GM12874 (cell line): ENCODE results near the gene C4orf50.

ENCODE experiments used
- CTCF ChIP-seq: IDR thresholded peaks from 2 replicates; pipeline ENCODE4 v1.5.1; 2011; ENCODE audit warnings: low read depth, mild to moderate bottlenecking, control low read depth, low read length, moderate library complexity; ENCODE audit not compliant: insufficient read depth

Gene C4orf50

DNA sequence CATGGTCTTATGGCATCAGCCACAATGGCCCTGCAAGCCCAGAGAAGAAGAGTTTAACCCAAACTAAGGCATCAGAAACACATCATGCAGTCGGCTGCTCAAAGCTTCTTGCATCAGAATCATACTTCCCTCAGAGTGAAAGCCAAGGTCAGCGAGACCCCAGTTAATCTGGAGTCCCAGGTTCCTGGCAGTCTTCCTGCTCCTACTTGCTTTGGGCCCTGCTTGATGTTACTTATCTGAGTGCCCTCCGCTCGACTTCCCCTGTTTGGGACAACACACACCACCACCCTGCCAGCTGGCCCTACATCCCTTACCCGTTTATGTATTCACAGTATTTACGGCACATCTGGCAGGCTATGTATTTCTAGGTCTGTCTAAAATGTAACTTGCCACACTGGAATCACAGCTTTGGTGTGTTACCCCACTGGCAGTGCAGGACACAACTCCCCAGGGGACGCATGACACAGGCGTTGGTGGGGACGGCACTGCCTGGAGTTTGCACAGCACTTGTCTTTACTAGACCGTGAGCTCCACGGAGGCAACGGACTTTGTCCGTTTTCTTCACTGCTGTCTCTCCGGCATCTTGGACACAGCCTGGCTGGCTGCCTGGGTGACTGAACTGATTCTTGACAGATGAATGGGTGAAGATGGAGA, 148.1 kb downstream of the C4orf50 start:
- TF ChIP-seq CTCF = no peak

GRCh38 chr4:5867866-5868265, 150.4 kb downstream of the C4orf50 start:
- TF ChIP-seq CTCF = no peak

DNA sequence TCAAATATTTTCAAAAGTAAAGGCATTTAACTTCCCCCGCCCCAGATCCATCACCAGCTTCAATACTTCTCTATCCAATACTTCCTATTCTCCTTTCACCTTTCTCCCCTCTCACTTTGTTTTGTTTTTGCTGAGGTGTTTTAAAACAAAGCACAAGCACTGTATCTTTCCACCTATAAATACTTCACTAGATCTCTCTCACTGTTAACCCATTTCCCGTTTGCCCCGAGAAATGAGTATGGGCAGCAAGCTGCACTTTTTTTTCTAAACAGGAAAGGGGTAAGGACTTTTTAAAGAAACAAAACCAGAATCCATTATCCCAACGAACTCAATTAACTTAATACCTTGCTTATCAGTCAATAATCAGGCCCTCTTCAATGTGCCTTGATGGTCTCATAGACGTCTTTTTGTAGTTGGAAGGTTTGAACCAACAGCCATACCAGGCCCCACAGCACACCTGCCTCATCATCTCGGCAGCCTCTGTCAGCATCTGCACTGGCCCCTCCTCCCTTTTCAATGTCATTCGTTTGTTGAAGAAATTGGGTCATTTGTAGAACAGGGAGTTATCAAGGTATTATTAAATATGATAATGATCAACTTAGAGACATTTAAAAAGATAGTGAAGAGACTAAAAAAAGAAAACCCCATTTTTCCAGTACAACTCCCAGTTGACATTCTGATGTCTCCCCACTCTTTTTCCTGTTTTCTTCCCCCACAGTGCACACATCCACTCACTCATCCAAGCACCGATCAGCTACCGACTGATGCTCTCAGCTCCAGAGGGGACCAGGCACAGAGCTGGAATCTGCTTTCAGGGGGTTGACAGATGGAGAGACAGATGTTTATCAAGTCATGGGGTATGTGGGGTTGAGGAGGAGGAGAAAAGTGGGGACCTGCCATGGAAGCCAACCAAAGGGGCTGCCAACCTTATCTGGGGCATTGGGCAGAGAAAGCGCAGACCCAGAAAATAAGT, 151.1 kb downstream of the C4orf50 start:
- TF ChIP-seq CTCF = no peak

GRCh38 chr4:5865896-5866599, 152.2 kb downstream of the C4orf50 start:
- TF ChIP-seq CTCF = no peak

DNA sequence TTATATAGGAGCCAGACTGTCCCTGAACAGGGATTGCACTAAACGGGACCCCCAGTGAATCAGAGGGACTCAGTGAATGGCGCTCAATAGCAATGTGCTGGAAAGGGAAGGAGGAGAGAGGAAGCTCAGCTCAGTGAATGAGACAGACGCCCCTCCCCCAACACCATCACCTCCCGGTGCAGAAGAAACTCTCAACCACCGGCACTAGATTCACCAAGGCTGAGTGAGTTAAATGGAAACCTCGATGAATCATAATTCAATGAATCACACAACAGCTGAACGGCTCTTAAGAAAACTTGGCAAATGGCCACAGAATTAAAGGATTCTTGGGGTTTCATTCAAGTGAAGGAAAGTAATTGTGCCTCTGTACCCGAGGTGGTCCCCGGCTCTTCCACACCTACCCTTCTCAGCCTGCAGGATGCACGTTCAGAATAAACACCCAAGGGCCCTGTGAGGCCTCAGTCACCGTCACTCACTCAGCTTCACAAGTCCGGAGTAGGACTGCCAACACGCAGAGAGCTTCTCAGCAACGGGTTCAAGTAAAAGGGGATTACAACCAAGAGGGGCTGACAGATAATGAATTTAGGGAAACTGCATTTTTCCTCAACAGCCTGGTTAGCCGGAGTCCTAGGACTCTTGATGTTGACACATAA, 154.6 kb downstream of the C4orf50 start:
- no peak for TF ChIP-seq CTCF

GRCh38 chr4:5858020-5858769, 160.0 kb downstream of the C4orf50 start:
- no peak for TF ChIP-seq CTCF
